Left ventricle myocardium superior (tissue), 1 donor: Measurements from ENCODE around the gene MAGEC3. TPM values are rescaled to one million over a fixed set of nuclear protein-coding genes. Genes with fewer than 3 reads are reported as not detected.

Experiments used
- ATAC-seq: fragments of 200-7000 bp; cut with Tn5 transposase; one replicate; pipeline ENCODE4 v1.9.1; 2020; ENCODE audit warnings: mild to moderate bottlenecking, moderate library complexity
- DNase-seq: peaks from one replicate; pipeline ENCODE4 v3.0.0-alpha.2; 2020
- intact Hi-C: fragments of 100-400 bp; cut with micrococcal nuclease; formaldehyde crosslinking; loops from one replicate; pipeline ENCODE4 v1.11.0; 2022
- total RNA-seq: library from RNA; stranded (reverse); fragmentation: NEBNext Ultra II Directional; extraction: Animal tissue kit (Norgen Biotek cat#: 25700); gene quantifications from one replicate; pipeline ENCODE4 v1.2.1, GENCODE V29; 2021
- donor health status: DM: no; HTN: yes; CAD: no; lungs with severe emphysema.

The MAGEC3 gene
- total RNA-seq, 1 donor from 2014 or later = not detected

DNA sequence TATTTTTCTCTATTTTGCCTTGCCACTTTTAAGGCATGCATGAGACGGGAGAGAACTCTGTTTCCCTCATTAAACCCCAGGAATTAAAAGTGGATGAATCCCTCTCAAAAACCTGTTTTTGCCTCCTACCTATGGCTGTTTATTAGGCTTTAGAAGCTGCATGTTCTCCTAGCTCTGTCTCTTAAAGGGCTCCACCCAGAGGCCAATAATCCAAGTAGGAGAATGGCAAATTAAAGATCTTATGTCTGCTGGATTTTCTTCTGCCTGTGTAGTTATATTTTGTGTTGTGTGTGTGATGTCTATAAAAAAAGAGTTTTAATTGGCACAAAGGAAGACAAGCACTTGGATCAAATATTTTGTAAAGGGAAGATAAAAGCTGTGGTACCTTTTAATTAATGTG is 98.0 kb downstream of the MAGEC3 start:
- intact Hi-C loops = no loop called here
- no peak for DNase-seq
- ATAC-seq = no peak

DNA sequence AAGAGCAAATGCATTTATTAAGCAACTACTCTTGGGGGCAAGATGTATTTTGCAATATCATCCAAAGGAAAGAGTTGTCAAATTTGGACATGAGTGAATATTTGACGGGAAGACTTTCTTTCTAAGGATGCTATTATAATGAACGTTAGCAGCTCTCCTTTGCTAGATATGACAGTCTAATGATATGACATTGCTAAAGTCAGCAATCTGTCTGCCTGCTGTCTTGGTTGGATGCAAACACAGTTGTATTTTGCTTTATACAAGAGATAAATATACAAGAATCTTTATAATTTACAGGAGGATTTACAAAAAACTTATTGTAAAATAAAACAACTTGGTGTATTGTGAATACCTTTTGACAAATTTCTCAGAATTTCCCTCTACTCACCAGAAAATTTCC is 103.1 kb downstream of the MAGEC3 start:
- ATAC-seq = no peak
- DNase-seq = no peak
- intact Hi-C loops = no loop called here

DNA sequence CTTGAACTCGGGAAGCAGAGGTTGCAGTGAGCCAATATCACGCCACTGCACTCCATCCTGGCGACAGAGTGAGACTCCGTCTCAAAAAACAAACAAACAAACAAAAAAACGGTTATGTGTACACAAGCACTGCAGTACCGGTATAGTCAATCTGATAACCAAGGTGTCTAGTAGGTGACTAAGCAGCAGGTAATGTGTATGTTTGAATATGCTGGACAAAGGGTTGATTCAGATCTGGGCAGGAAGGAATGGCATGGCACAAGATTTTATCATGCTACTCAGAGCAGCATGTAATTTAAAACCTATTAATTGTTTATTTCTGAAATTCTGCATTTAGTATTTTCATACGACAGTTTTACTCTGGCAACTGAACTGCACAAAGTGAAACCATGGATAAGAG is 107.3 kb downstream of the MAGEC3 start:
- no peak for ATAC-seq
- intact Hi-C loops = no loop called here
- DNase-seq = no peak

DNA sequence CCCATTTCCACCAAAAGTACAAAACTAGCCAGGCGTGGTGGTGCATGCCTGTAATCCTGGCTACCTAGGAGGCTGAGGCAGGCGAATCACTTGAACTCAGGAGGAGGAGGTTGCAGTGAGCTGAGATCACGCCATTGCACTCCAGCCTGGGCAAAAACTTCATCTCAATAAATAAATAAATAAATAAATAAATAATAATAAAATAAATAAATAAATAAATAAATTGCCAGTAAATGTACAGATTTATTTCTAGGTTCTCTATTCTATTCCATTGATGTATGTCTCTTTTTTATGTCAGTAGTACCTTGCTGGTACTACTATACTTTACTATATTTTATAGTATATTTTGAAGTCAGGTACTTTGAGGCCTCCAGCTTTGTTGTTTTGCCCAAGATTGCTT is 109.2 kb downstream of the MAGEC3 start:
- intact Hi-C loops = no loop called here
- DNase-seq = no peak
- ATAC-seq = no peak

Other genes starting within 250 kb of the MAGEC3 start
- gene SPANXA2, start 248.6 kb upstream of the MAGEC3 start, total RNA-seq = not detected
- gene SPANXD, start 139.6 kb upstream of the MAGEC3 start, total RNA-seq = not detected
- gene MAGEC1, start 65.6 kb downstream of the MAGEC3 start, total RNA-seq = not detected